DMS79 (cell line): ENCODE results near the gene MAGEL2.

Source experiments
- DNase-seq: peaks from one replicate; lab custom pipeline; 2025; lab: John Stamatoyannopoulos, UW

Gene MAGEL2

DNA sequence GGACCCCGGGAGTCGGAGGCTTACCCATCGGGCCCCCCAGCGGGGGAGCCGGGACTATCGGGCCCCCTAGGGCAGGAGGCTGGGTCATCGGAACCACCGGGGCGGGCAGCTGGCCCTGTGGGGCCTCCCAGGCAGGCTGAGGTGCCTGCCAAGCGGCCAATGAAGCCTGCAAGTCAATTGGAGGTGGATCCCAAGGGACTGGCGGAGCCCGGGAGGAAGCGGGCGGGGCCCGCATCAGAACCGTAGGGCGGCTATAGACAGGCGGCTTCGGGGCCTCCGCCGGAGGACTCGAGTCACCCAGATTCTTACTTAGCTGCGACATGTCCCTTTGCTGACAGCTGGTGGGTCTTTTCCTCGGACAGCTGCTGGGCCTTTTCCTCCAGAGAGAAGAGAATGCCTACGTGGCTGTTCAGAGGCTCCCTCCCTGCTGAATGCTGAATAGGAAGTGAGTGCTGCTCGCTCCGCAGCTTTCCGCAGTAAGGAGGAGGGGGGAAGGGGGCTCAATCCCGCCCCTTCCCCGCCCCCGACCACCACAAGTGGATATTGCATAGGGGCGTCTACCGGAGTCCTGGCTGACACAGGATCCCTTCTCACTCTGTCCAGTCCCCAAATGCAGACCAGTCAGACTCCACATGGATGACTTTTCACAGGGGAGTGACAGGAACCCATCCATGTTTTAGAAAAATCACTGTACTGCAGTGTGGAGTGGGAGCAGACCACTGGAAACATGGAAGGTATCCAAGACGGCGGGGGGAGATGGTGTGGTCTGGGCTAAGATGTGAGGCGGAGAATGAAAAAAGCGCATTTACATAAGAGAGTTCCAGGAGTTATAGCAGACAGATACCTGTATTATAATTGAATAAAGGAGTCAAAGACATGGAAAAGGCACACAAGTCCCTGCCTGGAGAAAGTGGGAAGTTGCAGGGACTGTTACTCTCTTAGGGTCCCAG is at the start of gene MAGEL2:
Gene MAGEL2 (minus strand): TSS at position 447 of the 950 bp plus-strand sequence. CDS start 125 bp downstream, at position 322.
- DNase-seq: no peak

DNA sequence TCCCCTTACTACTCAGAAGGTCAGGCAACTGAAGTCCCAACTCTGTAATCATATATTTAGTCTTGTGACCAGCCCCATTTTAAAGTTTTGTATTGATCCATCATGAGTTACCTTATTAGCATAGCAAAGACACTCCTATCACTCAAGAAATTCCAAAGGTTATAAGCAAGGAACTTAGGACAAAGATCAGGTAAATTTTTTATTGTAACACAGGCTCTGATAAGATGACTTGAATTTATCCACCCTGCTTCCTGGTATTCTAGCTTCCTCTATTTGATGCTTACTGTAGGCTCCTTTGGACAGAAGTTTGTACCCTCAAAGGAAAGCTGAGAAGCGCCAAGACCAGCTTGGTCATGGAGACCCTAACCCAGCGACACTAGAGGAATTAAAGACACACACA is 47.6 kb upstream of the MAGEL2 start:
- no peak for DNase-seq

DNA sequence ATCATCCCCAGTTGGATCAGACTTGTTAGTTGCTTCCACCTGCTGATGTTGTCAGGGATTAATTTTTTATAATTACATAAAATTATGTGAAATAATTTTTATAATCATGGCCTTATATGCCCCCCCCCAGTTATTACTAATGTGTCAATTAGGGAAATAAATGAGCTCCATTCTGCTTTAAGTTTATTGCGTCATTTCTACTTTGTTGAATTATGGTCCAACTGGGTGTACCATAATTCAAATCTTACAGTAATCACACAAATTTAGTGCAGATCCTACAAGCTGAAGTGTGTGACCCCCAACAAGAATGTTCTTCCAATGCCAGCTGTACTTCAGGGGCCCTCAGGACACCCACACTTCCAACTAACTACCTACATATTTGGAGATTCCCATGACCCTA is 46.9 kb upstream of the MAGEL2 start:
- DNase-seq: no peak

DNA sequence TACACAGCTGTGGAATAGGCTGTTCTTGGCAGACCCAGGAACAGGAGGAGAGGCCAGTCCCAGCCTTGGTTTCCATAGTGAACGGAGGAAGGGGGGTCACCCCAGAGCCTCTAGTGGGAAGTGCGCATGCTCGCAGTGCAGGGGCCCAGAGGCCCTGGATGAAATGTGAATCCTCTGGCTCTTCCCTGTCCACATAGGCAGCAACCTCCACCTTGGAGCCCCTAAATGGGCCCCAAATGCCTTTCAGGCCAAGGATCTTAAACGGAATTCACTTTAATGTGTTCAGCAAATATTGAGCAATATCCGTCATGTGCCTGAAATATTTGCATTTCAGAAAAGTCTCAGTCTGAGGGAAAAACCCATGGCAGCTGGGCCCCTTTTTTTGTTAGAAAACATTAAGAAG is 42.8 kb upstream of the MAGEL2 start:
- DNase-seq: no peak

DNA sequence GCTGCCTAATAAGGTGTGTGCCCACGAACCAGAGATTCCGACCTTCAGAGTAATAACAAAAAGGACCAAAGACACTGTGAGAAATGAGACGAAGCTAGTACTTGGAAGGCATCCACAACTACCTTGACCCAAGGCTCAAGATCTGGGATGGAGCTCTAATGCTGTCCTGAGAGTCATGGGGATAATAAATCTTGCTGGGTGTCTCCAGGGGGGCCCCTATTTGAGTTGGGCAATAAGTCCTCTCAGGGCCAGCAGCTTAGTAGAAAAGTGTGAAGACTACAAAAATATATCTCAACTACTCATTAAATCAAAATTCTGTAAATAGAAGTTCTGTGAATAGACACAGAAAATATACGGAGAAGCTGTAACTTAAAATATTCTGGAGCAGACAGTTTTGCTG is 42.3 kb upstream of the MAGEL2 start:
- DNase-seq: no peak

DNA sequence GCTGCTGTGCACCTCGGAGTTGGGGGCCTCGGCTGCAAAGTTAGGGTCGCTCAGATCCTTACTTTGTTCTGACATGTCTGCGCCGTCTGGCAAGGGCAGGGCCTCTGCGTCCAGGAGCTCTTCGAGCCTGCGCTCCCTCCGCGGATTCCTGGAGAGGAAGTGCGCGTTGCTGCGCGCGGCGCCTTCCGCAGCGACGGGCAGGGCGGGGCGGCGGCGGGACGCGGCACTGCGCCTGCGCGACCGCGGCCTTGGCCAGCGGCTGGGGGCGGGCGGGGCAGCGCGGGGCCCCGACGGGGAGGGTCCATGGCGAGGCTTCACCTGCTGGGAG is 39.4 kb upstream of the MAGEL2 start, which contains the start of gene NDN:
Gene NDN (minus strand): TSS at position 163 of the 328 bp plus-strand sequence. CDS start 88 bp downstream, at position 75.
- DNase-seq: no peak

DNA sequence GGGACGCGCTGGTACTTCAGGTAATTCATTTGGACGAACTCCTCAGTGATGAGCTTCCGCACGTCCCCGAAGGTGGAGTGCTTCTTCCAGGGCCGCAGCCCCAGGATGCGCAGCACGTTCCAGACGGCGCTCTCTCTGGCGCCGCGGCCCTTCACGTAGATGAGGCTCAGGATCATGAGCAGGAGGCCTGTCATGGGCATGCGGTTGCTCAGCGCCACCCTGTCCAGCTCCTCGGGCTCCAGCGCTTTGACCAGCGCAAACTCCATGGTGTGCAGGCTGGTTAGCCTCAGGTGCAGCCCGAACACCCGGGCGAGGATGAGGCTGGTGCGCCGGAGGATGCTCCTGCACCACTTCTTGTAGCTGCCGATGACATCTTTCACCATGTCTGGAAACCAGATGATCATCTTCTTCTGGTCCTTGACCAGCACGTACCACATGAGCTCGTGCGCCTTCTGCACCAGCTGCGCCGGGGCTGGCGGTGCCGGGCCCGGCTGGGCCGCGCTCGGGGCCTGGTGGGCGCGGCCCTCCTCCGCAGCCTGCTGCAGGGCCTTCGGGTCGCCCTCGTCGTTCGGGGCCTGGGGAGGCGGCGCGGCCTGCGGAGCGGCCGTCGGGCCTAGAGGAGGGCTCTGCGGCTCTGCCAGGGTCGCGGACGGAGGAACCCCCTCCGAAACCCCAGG is 38.9 kb upstream of the MAGEL2 start:
- no peak for DNase-seq

DNA sequence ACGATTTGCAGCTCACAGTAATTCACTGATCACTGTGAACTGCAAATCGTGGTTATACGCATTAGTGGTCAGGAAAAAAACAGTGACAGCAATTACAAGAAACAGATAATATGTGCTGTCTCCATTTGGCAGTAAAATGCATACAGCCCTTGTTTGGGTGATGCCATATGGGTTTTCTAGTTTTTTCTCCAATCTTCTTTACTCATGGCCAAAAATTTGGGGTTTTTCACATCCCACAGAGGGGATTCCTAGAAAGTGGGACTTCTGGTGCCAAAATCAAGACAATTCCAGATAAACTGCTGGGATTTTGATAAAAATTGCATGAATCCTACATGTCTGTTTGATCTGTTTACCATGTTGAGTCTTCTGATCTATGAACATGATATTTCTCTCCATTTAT is 23.8 kb upstream of the MAGEL2 start:
- no peak for DNase-seq

DNA sequence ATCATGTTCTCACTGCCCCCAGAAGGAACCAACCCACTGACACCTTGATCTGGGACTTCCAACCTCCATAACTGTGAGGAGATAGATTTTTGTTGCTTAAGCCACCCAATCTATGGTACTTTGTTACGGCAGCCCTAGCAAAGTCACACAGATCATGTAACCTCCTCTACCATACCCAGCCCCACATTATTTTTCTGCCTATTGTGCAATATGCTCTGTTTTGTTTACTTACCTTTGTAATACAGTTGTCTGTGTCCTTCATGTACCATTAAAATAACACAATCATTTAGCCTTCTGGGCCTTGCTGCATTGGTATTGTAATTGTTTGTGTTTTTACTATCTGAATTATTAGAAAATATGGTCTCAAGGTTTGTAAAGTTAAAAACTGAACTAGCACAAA is 23.3 kb upstream of the MAGEL2 start:
- no peak for DNase-seq

DNA sequence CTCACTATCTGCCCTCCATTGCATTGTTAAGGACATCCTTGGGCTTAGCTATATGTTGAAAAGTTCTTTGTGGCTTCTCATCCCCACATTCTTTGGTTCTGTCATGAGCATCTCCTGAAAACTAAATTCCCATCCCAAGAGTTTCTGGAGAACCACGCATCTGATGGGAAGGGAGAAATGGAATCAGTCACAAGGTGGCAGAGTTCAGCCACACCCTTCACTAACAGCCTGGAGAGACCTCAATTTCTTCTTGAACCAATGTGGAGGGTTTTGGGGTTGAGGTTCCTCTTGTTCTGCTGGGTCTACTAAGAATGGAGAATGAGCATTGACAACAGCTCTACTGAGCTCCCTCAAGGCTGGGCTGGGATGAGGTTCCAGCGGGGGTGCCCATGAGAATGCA is 15.6 kb upstream of the MAGEL2 start:
- DNase-seq: no peak

DNA sequence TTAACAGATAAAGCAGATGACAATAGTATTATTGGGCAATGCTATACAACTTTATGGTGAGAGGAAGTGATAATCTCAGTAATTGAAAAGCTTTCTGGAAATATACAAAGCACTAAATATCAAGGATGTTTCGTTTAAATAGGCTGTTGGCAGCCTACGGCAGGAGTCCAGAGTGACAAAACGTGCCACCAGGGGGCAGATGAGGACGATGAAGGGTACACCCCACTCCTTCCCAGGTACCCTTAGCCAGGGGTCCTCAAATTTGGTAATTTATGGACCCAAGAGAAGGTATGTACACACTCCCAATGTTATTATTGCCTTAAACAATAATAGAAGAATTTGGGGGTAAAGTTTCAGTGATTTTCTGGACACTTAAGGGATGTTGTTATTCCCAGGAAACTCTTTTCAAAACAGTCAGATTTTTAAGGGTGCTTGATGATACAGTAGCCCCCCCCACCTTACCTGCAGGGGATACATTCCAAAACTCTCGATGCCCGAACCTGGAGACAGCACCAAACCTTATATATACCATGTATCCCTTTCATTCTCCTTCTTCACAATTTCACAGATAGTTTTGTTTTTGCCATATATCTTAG is 1.4 kb upstream of the MAGEL2 start:
- DNase-seq: no peak

DNA sequence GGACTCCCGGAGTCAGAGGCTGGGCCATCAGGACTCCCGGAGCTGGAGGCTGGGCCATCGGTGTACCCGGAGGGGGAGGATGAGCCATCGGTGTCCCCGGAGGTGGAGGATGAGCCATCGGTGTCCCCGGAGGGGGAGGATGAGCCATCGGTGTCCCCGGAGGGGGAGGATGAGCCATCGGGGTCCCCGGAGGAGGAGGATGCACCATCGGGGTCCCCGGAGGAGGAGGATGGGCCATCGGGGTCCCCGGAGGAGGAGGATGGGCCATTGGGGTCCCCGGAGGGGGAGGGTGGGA is 719 bp downstream of the MAGEL2 start:
- no peak for DNase-seq

DNA sequence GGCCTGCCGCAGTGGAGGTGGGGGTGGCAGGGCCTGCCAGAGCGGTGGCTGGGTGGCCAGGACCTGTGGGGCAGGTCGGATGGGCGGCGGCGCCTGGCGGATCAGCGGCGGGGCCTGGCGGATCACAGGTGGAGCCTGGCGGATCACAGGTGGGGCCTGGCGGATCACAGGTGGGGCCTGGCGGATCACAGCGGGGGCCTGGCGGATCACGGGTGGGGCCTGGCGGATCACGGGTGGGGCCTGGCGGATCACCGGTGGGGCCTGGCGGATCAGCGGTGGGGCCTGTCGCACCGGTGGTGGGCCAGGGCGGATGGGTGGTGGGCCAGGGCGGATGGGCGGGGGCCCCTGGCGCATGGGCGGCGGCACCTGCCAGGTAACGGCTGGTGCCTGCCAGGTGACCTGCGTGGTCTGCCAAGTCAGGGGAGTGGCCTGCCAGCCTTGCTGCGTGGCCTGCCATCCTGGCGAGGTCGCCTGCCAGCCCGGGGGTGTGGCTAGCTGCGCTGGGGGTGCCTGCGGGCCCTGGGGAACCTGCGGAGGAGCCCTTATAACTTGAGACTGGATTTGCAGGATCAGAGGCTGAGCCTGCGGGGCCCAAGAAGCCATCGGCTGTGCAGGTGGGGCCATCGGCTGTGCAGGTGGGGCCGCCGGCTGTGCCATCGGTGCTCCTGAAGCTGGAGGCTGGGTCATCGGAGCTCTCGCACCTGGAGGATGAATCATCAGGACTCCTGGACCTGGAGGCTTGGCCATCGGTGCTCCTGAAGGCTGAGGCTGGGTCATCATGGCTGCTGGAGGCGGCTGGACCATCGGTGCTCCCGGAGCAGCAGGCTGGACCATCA is 1.3 kb downstream of the MAGEL2 start:
- no peak for DNase-seq

DNA sequence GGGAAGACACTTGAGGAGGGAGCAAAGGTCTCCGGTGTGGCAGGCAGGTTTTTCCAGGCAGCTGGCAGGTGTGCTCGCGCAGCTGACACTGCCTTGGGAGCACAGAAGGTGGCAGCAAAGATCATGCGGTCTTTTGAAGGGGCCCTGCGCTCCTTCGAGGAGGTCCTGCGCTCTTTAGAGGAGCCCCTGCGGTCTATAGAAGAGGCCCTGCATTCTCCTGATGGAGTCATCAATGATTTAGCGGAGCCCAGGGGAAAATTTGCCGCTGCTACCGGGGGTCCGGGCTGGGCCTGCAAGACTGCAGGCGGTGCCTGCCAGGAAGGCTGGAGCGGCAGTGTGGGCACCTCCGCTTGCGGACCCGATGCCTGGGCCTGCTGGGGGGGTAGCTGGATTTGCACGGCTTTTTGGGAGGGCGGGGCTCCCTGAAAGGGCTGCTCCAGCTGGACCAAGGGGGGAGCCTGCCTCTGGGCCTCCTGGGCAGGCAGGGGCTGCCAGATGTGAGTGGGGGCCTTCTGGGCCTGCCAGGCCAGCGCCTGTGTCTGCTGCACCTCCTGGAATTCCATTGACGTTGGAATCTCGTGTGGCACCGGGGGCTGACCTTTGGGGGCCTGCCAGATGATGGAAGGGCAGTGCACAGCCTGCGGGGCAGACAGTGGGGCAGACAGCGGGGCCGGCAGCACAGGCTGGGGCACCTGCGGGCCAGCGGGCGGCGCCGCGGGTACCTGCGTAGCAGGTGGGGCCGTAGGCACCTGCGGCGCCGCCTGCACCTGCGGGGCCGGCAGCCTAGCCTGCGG is 2.1 kb downstream of the MAGEL2 start:
- no peak for DNase-seq

DNA sequence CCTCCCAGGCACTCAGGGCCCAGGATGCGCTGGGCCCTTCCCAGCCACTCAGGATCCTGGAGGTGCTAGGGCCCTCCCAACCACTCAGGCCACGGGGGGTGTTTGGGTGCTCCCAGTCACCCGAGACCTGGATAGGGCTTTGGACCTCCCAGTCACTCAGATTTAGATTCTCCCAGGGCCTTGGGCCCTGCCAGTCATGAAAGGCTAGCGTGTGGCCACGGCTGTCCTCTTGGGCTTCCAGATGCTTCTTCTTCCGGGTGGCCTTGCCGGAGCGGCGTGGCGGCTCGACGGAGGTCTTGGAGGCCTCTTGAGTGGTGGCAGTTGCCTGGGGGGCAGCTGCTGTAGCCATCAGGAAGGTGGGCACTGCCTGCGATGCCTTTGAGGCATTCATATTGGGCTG is 2.8 kb downstream of the MAGEL2 start:
- no peak for DNase-seq

DNA sequence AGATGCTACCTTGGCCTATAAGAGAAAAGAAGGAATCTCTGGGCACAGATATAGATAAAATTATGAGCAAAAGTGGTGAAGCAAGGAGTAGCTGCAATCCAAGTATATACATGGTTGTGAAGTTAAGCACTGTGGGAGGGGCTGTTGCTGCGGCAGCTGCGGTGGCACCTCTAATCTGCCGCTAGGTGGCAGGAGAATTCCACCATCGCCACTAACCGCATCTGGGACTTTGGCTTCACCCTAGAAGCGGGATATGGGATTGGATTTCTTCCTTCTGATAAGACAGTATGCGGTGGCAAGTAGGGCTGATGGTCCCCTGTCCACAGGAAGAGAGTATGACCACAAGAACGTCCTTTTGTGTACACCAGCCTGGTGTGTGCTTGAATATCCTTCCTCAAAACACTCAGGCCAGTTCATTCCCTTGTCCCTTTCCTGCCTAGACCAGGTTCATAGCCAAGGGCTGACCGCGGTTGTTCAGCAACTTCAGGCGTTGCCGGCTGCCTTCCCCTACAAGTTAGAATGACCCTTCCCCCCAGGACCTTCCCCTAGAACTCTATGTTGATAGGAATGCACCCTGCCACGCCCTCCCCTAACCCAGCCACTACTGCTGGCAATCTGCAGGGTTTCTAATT is 5.1 kb downstream of the MAGEL2 start:
- DNase-seq: no peak

DNA sequence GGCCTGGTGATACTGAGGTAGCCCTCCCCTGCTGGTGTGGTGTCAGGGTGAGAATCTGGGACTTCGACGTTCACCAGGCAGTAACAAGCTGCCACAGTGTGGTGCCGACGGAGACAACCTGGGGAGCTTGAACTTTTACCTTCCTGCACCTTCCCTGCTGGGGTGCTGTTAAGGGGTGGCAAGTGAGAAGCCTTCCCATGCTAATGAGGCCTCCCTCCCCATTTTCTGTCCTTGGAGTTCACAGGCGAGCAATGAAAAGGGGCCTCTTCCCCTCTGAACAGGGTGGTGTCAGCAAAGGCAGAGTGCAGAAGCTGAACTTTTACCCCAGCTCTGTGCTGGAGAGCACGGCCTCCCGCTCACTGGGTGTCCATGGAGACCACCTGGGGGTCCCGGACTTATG is 13.5 kb downstream of the MAGEL2 start:
- no peak for DNase-seq

DNA sequence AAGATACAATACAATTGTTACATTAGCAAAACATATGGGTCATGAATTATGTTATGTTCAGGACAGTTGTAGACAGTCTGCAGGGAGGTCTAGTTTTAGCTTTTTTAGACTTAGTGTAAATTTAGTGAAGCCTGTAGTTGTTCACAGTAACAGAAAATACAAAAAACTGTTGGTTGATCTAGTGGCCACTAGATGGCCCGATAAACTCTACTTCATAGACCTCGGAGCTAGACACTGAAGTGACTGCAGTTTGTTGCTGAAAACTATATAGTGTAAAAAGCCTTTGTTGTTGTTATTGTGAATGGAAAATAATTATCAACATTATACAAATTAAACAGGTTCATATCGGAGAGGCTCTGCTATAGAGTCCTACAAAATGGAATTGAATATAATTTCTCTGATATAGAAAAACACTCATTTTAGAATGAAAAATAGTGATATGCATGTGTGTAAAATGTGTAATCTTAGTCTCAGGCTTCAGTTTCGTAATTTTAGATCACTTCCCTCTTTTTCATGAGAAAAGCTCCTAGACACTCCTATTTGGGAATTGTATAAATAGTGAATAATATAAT is 18.3 kb downstream of the MAGEL2 start:
- DNase-seq: no peak

DNA sequence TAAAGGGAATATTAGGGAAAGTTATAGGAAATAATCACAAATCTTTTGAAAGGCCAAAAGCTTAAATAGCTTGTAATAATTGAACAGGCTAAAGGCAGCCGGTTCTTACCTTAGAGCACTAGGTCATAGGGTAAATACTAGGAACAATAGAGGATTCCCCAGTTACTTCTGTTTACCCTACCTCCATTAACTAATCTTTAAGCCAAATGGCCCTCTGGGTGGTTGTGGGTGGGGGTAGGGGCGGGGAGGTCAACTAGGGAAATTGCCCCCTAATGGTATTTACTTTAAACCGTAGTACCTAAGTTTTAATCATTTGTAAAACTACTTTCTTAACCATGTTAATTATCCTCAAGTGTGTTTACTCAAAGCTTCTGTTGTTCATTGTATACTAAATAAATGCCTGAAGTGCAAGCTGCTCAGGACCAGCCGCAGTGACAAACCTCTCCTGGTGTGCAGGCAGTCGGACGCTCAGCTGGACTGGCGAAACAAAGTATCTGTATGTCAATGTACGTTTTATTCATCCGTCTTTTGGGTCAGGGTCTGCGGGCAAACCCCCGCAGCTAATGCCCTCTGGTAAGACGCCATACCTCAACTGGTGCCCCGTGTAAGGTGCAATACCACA is 18.9 kb downstream of the MAGEL2 start:
- DNase-seq: no peak

DNA sequence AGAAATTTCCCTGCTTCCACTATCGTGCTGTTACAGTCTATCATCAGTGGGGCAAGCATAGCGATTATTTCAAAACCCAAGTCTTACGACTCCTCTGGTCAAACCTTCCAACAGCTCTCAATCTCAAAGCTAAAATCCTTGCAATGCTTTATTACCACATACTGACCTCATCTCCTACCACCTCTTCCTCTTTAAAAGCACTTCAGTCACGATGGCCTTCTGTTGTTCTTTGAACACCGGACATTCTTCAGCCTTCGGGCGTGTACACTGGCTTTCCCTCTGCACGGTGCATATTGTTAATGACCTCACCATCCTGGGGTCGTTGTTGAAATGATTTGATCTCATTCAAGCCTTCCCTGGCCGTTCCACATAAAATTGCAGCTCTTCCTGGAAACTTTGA is 31.1 kb downstream of the MAGEL2 start:
- no peak for DNase-seq
